Islet of Langerhans (tissue), 1 donor: ENCODE data around the gene SPIRE1.
"Not testable (repeated sequence)": the region's sequence is repeated elsewhere in the genome, so short reads cannot be mapped to it uniquely, and the experiment has no call there.

ENCODE experiments used
- FAIRE-seq: peaks from one replicate; lab custom pipeline; 2011; peaks lifted over from hg19 to GRCh38; lab: Jason Lieb, UNC

Gene SPIRE1

GRCh38 chr18:12485479-12486105 is 172.3 kb downstream of the SPIRE1 start:
- no peak for FAIRE-seq

GRCh38 chr18:12481915-12482314 is 176.0 kb downstream of the SPIRE1 start:
- not testable (repeated sequence) for FAIRE-seq

- no peak for FAIRE-seq
These were observed 177.9 kb downstream of the SPIRE1 start for GRCh38 chr18:12479982-12480381.

- no peak for FAIRE-seq
These were observed 178.4 kb downstream of the SPIRE1 start for GRCh38 chr18:12479536-12479935.

GRCh38 chr18:12478269-12479047 is 179.4 kb downstream of the SPIRE1 start:
- no peak for FAIRE-seq

- FAIRE-seq, result no peak
These were observed 180.3 kb downstream of the SPIRE1 start for GRCh38 chr18:12477606-12478005.

GRCh38 chr18:12476955-12477354 is 181.0 kb downstream of the SPIRE1 start:
- no peak for FAIRE-seq

- FAIRE-seq, result no peak
These were observed 183.0 kb downstream of the SPIRE1 start for GRCh38 chr18:12474876-12475275.

GRCh38 chr18:12474146-12474545 is 183.8 kb downstream of the SPIRE1 start:
- no peak for FAIRE-seq

- no peak for FAIRE-seq
These were observed 187.4 kb downstream of the SPIRE1 start for GRCh38 chr18:12470382-12471075.

- FAIRE-seq, result no peak
These were observed 189.5 kb downstream of the SPIRE1 start for GRCh38 chr18:12468445-12468844.

- no peak for FAIRE-seq
These were observed 193.2 kb downstream of the SPIRE1 start for GRCh38 chr18:12464731-12465130.

- no peak for FAIRE-seq
These were observed 194.7 kb downstream of the SPIRE1 start for GRCh38 chr18:12463191-12463590.

- FAIRE-seq, result no peak
These were observed 195.7 kb downstream of the SPIRE1 start for GRCh38 chr18:12462242-12462641.

GRCh38 chr18:12461326-12461725 is 196.6 kb downstream of the SPIRE1 start:
- no peak for FAIRE-seq

GRCh38 chr18:12460874-12461273 is 197.0 kb downstream of the SPIRE1 start:
- no peak for FAIRE-seq

- no peak for FAIRE-seq
These were observed 199.1 kb downstream of the SPIRE1 start for GRCh38 chr18:12458771-12459170.

GRCh38 chr18:12456441-12456840 is 201.5 kb downstream of the SPIRE1 start:
- FAIRE-seq, result no peak

GRCh38 chr18:12455496-12455895 is 202.4 kb downstream of the SPIRE1 start:
- no peak for FAIRE-seq

GRCh38 chr18:12452784-12453183 is 205.1 kb downstream of the SPIRE1 start:
- FAIRE-seq, result peak; percentile 9

GRCh38 chr18:12451428-12451827 is 206.5 kb downstream of the SPIRE1 start:
- no peak for FAIRE-seq

GRCh38 chr18:12449051-12449785 is 208.7 kb downstream of the SPIRE1 start:
- no peak for FAIRE-seq

- no peak for FAIRE-seq
These were observed 212.4 kb downstream of the SPIRE1 start for GRCh38 chr18:12445554-12445953.
